Measurements from ENCODE around the gene MGRN1.

DNA sequence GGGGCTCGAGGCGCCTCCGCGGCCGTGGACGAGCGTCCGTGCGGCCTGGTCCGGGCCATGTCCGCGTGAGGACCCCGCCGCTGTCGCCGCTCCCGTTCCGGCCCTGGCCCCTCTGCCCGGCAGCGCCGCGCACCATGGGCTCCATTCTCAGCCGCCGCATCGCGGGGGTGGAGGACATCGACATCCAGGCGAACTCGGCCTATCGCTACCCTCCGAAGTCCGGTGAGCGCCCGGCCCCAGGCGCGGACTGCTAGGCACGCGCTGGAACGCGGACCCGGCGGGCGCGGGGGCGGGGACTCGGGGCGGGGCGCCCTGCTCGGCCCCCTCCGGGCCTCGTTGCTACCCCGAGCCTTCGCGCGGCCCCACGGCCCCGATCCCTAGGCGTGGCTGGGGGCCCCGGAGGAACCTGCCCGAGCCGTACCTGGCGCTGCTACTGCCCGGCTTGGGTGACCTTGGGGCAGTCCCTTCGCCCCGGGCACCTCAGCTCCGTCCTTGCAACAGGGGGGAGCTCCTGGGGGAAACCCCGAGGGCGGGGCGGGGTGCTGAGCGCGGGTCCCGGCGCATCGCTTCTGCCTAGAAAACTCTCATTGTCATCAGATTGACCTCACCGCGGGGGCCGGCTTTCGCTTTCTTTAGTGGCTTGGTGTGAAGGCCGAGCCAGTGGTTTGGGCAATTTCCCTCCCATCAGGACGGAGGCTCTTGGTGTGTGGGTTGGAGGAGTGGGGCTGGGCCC is 367 bp downstream of the MGRN1 start:
- TF ChIP-seq, protein P1, sequence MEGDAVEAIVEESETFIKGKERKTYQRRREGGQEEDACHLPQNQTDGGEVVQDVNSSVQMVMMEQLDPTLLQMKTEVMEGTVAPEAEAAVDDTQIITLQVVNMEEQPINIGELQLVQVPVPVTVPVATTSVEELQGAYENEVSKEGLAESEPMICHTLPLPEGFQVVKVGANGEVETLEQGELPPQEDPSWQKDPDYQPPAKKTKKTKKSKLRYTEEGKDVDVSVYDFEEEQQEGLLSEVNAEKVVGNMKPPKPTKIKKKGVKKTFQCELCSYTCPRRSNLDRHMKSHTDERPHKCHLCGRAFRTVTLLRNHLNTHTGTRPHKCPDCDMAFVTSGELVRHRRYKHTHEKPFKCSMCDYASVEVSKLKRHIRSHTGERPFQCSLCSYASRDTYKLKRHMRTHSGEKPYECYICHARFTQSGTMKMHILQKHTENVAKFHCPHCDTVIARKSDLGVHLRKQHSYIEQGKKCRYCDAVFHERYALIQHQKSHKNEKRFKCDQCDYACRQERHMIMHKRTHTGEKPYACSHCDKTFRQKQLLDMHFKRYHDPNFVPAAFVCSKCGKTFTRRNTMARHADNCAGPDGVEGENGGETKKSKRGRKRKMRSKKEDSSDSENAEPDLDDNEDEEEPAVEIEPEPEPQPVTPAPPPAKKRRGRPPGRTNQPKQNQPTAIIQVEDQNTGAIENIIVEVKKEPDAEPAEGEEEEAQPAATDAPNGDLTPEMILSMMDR (IDR thresholded peaks at IDR 0.05), result no peak
- no peak for TF ChIP-seq EZH2 (IDR thresholded peaks at IDR 0.05; ENCODE audit: borderline replicate concordance, insufficient read depth, low read depth, low read length, poor library complexity, severe bottlenecking)

Measured in B cell (primary cell).